GM18520 (cell line): ENCODE measurements around the gene SEMA4C.

Source experiments
- ATAC-seq: cut with Tn5 transposase; IDR thresholded peaks from one replicate; pipeline ENCODE4 v1.9.1; 2021; ENCODE audit not compliant: unreplicated experiment

Gene SEMA4C

GRCh38 chr2:96823198-96823597 is 46.7 kb downstream of the SEMA4C start:
- no peak for ATAC-seq

GRCh38 chr2:96822786-96823185 is 47.1 kb downstream of the SEMA4C start:
- no peak for ATAC-seq

- no peak for ATAC-seq
These were observed 48.7 kb downstream of the SEMA4C start for GRCh38 chr2:96821113-96821675.

GRCh38 chr2:96819876-96820511 is 49.9 kb downstream of the SEMA4C start:
- ATAC-seq: no peak

- no peak for ATAC-seq
These were observed 50.6 kb downstream of the SEMA4C start for GRCh38 chr2:96819128-96819875.

GRCh38 chr2:96817882-96818281 is 52.0 kb downstream of the SEMA4C start:
- no peak for ATAC-seq

GRCh38 chr2:96816836-96817702 is 52.8 kb downstream of the SEMA4C start:
- no peak for ATAC-seq

- ATAC-seq: peak; percentile 66
These were observed 53.6 kb downstream of the SEMA4C start, which contains the start of gene CNNM3 for GRCh38 chr2:96816127-96816835. CNNM3 (plus strand) TSS chr2:96816268; CDS start chr2:96816278, 10 bp downstream.

GRCh38 chr2:96815326-96816126 is 54.4 kb downstream of the SEMA4C start:
- ATAC-seq: no peak

- no peak for ATAC-seq
These were observed 56.2 kb downstream of the SEMA4C start for GRCh38 chr2:96813656-96814055.

- no peak for ATAC-seq
These were observed 58.0 kb downstream of the SEMA4C start for GRCh38 chr2:96811917-96812316.

GRCh38 chr2:96810783-96811192 is 59.1 kb downstream of the SEMA4C start:
- ATAC-seq: no peak

GRCh38 chr2:96809951-96810782 is 59.7 kb downstream of the SEMA4C start:
- ATAC-seq: no peak
